Ovary (tissue), 9 donors: ENCODE data around the gene RYR2. TPM values are rescaled to one million over a fixed set of nuclear protein-coding genes. Genes with fewer than 3 reads are reported as not detected.

Source experiments
- DNase-seq, 5 donors: peaks; one replicate each; pipeline ENCODE4 v3.0.0-alpha.2; 2019 to 2020
- H3K27ac ChIP-seq, 2 donors: fragments of 200-600 bp; one replicate each; pipeline versions ENCODE4 v1.5.1 to v1.8.0; 2019 to 2022
- H3K27me3 ChIP-seq: fragments of 200-600 bp; one replicate; pipeline ENCODE4 v1.8.0; 2022
- H3K36me3 ChIP-seq: fragments of 200-600 bp; sonication (generic); one replicate; pipeline ENCODE4 v1.5.1; 2019
- H3K4me1 ChIP-seq: one replicate; pipeline ENCODE4 v1.8.1; 2013; ENCODE audit warnings: mild to moderate bottlenecking, moderate library complexity; ENCODE audit not compliant: insufficient read depth
- H3K4me3 ChIP-seq: fragments of 200-600 bp; sonication (generic); one replicate; pipeline ENCODE4 v1.5.1; 2017
- H3K9me3 ChIP-seq, 2 donors: fragments of 200-600 bp in 1 of 2; sonication (generic) in 1 of 2; one replicate each; pipeline versions ENCODE4 v1.5.1 to v1.8.1; 2013 to 2019; ENCODE audit warnings: mild to moderate bottlenecking in 1 of 2, moderate library complexity in 1 of 2
- CTCF ChIP-seq, 3 donors: fragments of 450-650 bp in 2 of 3; fragments of 200-600 bp in 1 of 3; IDR thresholded peaks; one replicate each; pipeline versions ENCODE4 v1.5.1 to v1.8.0; 2016 to 2022; ENCODE audit warnings: antibody characterized with exemption in 3 of 3, mild to moderate bottlenecking in 1 of 3
- EP300 ChIP-seq: sonication (generic); formaldehyde crosslinking; IDR thresholded peaks from one replicate; pipeline ENCODE4 v1.6.1; 2017; ENCODE audit warnings: antibody characterized with exemption
- POLR2A ChIP-seq: fragments of 450-650 bp; IDR thresholded peaks from one replicate; pipeline ENCODE4 v1.6.1; 2017; ENCODE audit warnings: antibody characterized with exemption, mild to moderate bottlenecking, moderate library complexity
- WGBS, 3 donors: extraction: QIAGEN DNeasy Blood & Tissue Kit in 1 of 3; methylation state at CpG; one replicate each; pipeline versions ENCODE4 v1.1.5 to v1.1.7; 2013 to 2017; 5-methylcytosine and 5-hydroxymethylcytosine counted together
- intact Hi-C, 4 donors: fragments of 100-400 bp; cut with DNase I; formaldehyde crosslinking; loops; one replicate each; pipeline versions ENCODE4 v1.11.0 to v1.15.1; 2022 to 2023
- polyA plus RNA-seq, 2 donors: library from polyadenylated mRNA; stranded (reverse); fragments of 200-250 nt in 1 of 2; fragments of 350-450 nt in 1 of 2; fragmentation: Illumina TruSeq in 1 of 2; extraction: RNeasy Lipid Tissue Mini Kit (QIAGEN cat#74804) in 1 of 2; gene quantifications; one replicate each; pipeline ENCODE4 v1.2.3, GENCODE V29; 2013 to 2014
- total RNA-seq, 7 donors: library from RNA; depleted of rRNA in 2 of 7; stranded (reverse); fragments of >200 nt in 2 of 7; fragmentation: NEBNext Ultra II Directional in 3 of 7; extraction: Animal tissue kit (Norgen Biotek cat#: 25700) in 3 of 7; gene quantifications; one replicate each; pipeline versions ENCODE4 v1.1.0 to v1.2.4, GENCODE V29; 2016 to 2023
- donor health status: DM: no; HTN: no; CAD: no; lungs with moderate emphysema.
- donor health status: DM: no; HTN: no; CAD: no.
- donor health status: Bipolar disorder and iron deficiency.
- donor health status: DM: yes; HTN: yes; CAD: no.
- donor health status: DM: no; HTN: no; CAD: no.
- donor health status: DM: yes; HTN: yes; CAD: no.

The RYR2 gene
- total and polyA plus RNA-seq, 9 donors, result 3.0 to 13.8 (median 5.4) TPM

GRCh38 chr1:237503292-237503691 is 461.3 kb downstream of the RYR2 start:
- intact Hi-C loops, result no loop called here
- DNase-seq, result no peak
- Histone ChIP-seq H3K4me3 (no peak overlapping the region), H3K36me3 (no peaks in the 10 kb centered on the region), H3K27me3 (no peaks in the 10 kb centered on the region), H3K4me1 (no peaks in the 10 kb centered on the region), H3K9me3 (no peaks in the 10 kb centered on the region), H3K27ac (no peak overlapping the region)
- WGBS, 3 donors, result 92 to 94% (median 92%) methylated on average over 8 of the region's 8 CpGs
- TF ChIP-seq POLR2A, result no peak
- TF ChIP-seq CTCF (IDR thresholded peaks at IDR 0.05), result no peak
- no peak for TF ChIP-seq EP300

GRCh38 chr1:237507005-237507404 is 465.0 kb downstream of the RYR2 start:
- H3K4me3 ChIP-seq, result no peak overlapping the region
- intact Hi-C loops, result no loop called here
- H3K9me3 ChIP-seq, result no peaks in the 10 kb centered on the region
- DNase-seq, result no peak
- H3K36me3 ChIP-seq, result no peaks in the 10 kb centered on the region
- H3K4me1 ChIP-seq, result no peaks in the 10 kb centered on the region
- H3K27me3 ChIP-seq, result no peaks in the 10 kb centered on the region
- no peak overlapping the region for H3K27ac ChIP-seq
- TF ChIP-seq EP300 (no peak), POLR2A (no peak), CTCF (IDR thresholded peaks at IDR 0.05) (no peak)
- WGBS, 3 donors, result 42 to 64% (median 55%) methylated on average over 2 of the region's 2 CpGs

- Histone ChIP-seq H3K27me3 (no peaks in the 10 kb centered on the region), H3K36me3 (no peaks in the 10 kb centered on the region), H3K4me3 (no peak overlapping the region), H3K27ac (no peak overlapping the region), H3K9me3 (no peaks in the 10 kb centered on the region), H3K4me1 (no peaks in the 10 kb centered on the region)
- intact Hi-C loops, result no loop called here
- TF ChIP-seq EP300 (no peak), CTCF (IDR thresholded peaks at IDR 0.05) (no peak), POLR2A (no peak)
- 72 to 90% (median 88%) methylated on average over 2 of the region's 2 CpGs for WGBS, 3 donors
- no peak for DNase-seq
These were observed 467.8 kb downstream of the RYR2 start for GRCh38 chr1:237509748-237510147.

- H3K4me1 ChIP-seq, result no peaks in the 10 kb centered on the region
- H3K4me3 ChIP-seq, result no peak overlapping the region
- no peaks in the 10 kb centered on the region for H3K27me3 ChIP-seq
- H3K36me3 ChIP-seq, result no peaks in the 10 kb centered on the region
- intact Hi-C loops, result no loop called here
- H3K27ac ChIP-seq, result no peak overlapping the region
- WGBS, 3 donors, result 95% methylated on average over 3 of the region's 3 CpGs
- TF ChIP-seq CTCF (IDR thresholded peaks at IDR 0.05), result no peak
- no peak for TF ChIP-seq EP300
- TF ChIP-seq POLR2A, result no peak
- no peaks in the 10 kb centered on the region for H3K9me3 ChIP-seq
- no peak for DNase-seq
These were observed 483.1 kb downstream of the RYR2 start for GRCh38 chr1:237525102-237525501.

- no peak for DNase-seq
- Histone ChIP-seq H3K27me3 (no peaks in the 10 kb centered on the region), H3K36me3 (no peaks in the 10 kb centered on the region), H3K4me1 (no peaks in the 10 kb centered on the region), H3K27ac (no peak overlapping the region), H3K9me3 (no peaks in the 10 kb centered on the region), H3K4me3 (no peak overlapping the region)
- WGBS, 3 donors, result 72 to 89% (median 87%) methylated on average over 4 of the region's 4 CpGs
- intact Hi-C loops, result no loop called here
- TF ChIP-seq EP300, result no peak
- no peak for TF ChIP-seq POLR2A
- TF ChIP-seq CTCF (IDR thresholded peaks at IDR 0.05), result no peak
These were observed 485.8 kb downstream of the RYR2 start for GRCh38 chr1:237527761-237528160.
